GM12892 (cell line): ENCODE measurements around the gene MEIKIN.

Experiments
- POLR2A ChIP-seq: IDR thresholded peaks from 2 replicates; pipeline ENCODE4 v1.6.1; 2011; ENCODE audit warnings: low read depth, low read length, control low read depth
- POLR2AphosphoS5 ChIP-seq: IDR thresholded peaks from 2 replicates; pipeline ENCODE4 v1.6.1; 2011; ENCODE audit warnings: low read depth, low read length, control low read depth

DNA sequence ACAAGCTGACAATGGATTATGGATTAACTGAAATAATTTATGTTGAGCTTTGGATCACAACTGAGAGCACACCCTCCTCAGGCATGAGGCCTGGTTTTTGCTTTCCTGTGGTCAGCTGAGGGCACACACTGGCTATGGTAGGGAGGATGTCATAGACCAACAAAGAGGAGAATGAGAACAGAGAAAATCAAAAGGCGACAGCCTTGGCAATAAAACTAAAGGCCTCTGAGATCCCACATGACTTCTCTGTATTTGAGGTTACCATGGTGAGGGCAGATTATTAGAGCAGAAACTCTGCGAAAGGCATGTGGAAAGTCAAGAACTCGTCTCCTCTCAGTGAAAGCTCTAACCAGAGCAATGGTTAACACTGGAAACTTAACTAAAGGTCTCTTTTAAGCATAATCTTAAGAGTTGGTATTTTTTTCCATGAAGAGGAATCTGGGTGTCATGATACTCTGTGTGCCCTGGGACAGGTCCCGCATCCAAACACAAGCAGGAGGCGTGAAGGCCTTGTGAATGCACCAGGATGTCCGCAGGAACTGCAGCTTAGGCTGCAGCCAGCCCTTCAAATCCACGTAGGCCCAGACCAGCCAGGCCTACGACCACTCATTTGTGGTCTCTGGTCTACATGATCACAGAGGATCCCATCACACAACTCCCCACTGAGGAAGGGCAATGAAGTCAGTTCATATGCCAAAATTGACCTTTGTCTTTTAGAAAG lies 12.4 kb upstream of the MEIKIN start:
- TF ChIP-seq POLR2AphosphoS5 (no peak), POLR2A (no peak)
